WTC11 (cell line): Measurements from ENCODE around the gene ADCY5. TPM values are rescaled to one million over a fixed set of nuclear protein-coding genes. Genes with fewer than 3 reads are reported as not detected.

ENCODE experiments used
- ATAC-seq: fragments of 200-7000 bp; cut with Tn5 transposase; 2 replicates; pipeline ENCODE4 v1.10.0; 2021; ENCODE audit warnings: mild to moderate bottlenecking, moderate library complexity
- CTCF ChIA-PET: fragments of 300-600 bp; sonication (Branson Sonifier 250); formaldehyde crosslinking; loops from one replicate; lab custom pipeline; 2021; ENCODE audit warnings: antibody characterized with exemption; lab: Charles Lee
- POLR2A ChIA-PET: fragments of 350-600 bp; sonication (Branson Sonifier 250); formaldehyde crosslinking; loops from one replicate; lab custom pipeline; 2021; ENCODE audit warnings: antibody characterized with exemption; lab: Charles Lee
- DNase-seq: peaks from one replicate; pipeline ENCODE4 v3.0.0; 2021; ENCODE audit warnings: low spot score
- H3K27ac Mint-ChIP-seq: 2 replicates; pipeline ENCODE4 v1.8.0; 2021; ENCODE audit warnings: mixed read lengths
- H3K27me3 Mint-ChIP-seq: 2 replicates; pipeline ENCODE4 v1.8.0; 2021; ENCODE audit warnings: low read depth, mild to moderate bottlenecking, moderate library complexity, mixed read lengths
- H3K36me3 Mint-ChIP-seq: 2 replicates; pipeline ENCODE4 v1.8.0; 2021; ENCODE audit warnings: mixed read lengths
- H3K4me1 Mint-ChIP-seq: 2 replicates; pipeline ENCODE4 v1.8.0; 2022; ENCODE audit warnings: mixed read lengths
- H3K4me3 Mint-ChIP-seq: 2 replicates; pipeline ENCODE4 v1.8.0; 2021; ENCODE audit warnings: mild to moderate bottlenecking, moderate library complexity, mixed read lengths
- H3K9me3 Mint-ChIP-seq: 2 replicates; pipeline ENCODE4 v1.8.0; 2021; ENCODE audit warnings: mixed read lengths
- CBFB ChIP-seq: sonication (generic); formaldehyde crosslinking; IDR thresholded peaks from 2 replicates; pipeline ENCODE4 v1.8.1; 2022; ENCODE audit warnings: mild to moderate bottlenecking, low read depth, missing genetic modification reagents
- CREM ChIP-seq: sonication (generic); formaldehyde crosslinking; IDR thresholded peaks from 2 replicates; pipeline ENCODE4 v1.8.1; 2022; ENCODE audit warnings: mild to moderate bottlenecking, missing genetic modification reagents, moderate library complexity
- FOXK1 ChIP-seq: sonication (generic); formaldehyde crosslinking; IDR thresholded peaks from 2 replicates; pipeline ENCODE4 v1.8.0; 2022; ENCODE audit warnings: mild to moderate bottlenecking, moderate library complexity, missing genetic modification reagents
- FOXP1 ChIP-seq: sonication (generic); formaldehyde crosslinking; IDR thresholded peaks from 2 replicates; pipeline ENCODE4 v1.8.0; 2022; ENCODE audit warnings: missing genetic modification reagents, mild to moderate bottlenecking, moderate library complexity, borderline replicate concordance
- HMGA2 ChIP-seq: fragments of 250-450 bp; sonication (Bioruptor Pico); IDR thresholded peaks from 2 replicates; pipeline ENCODE4 v1.4.0; 2021; ENCODE audit warnings: mild to moderate bottlenecking, moderate library complexity
- NR1H2 ChIP-seq: sonication (generic); formaldehyde crosslinking; IDR thresholded peaks from 2 replicates; pipeline ENCODE4 v1.9.0; 2021; ENCODE audit warnings: mild to moderate bottlenecking, moderate library complexity, missing genetic modification reagents
- TEAD4 ChIP-seq: sonication (generic); formaldehyde crosslinking; IDR thresholded peaks from 2 replicates; pipeline ENCODE4 v1.8.0; 2022; ENCODE audit warnings: mild to moderate bottlenecking, missing genetic modification reagents
- TP53 ChIP-seq: sonication (generic); formaldehyde crosslinking; IDR thresholded peaks from 2 replicates; pipeline ENCODE4 v1.8.1; 2023; ENCODE audit warnings: mild to moderate bottlenecking, missing genetic modification reagents
- ZMAT4 ChIP-seq: fragments of 250-450 bp; sonication (Bioruptor Pico); IDR thresholded peaks from 2 replicates; pipeline ENCODE4 v1.9.0; 2021; ENCODE audit warnings: mild to moderate bottlenecking
- ZNF263 ChIP-seq: sonication (generic); formaldehyde crosslinking; IDR thresholded peaks from 2 replicates; pipeline ENCODE4 v1.8.1; 2022; ENCODE audit warnings: low read depth, mild to moderate bottlenecking, moderate library complexity, missing genetic modification reagents
- ZNF396 ChIP-seq: fragments of 250-450 bp; sonication (Bioruptor Pico); IDR thresholded peaks from 2 replicates; pipeline ENCODE4 v1.8.0; 2021; ENCODE audit warnings: mild to moderate bottlenecking, moderate library complexity, borderline replicate concordance
- ZNF416 ChIP-seq: fragments of 250-450 bp; sonication (Bioruptor Pico); IDR thresholded peaks from 2 replicates; pipeline ENCODE4 v1.9.0; 2021; ENCODE audit warnings: mild to moderate bottlenecking, inconsistent platforms
- ZNF423 ChIP-seq: fragments of 250-450 bp; sonication (Bioruptor Pico); IDR thresholded peaks from 2 replicates; pipeline ENCODE4 v2.1.2; 2022; ENCODE audit warnings: mild to moderate bottlenecking, moderate library complexity
- total RNA-seq: library from RNA; stranded (reverse); gene quantifications from 3 replicates; pipeline ENCODE4 v1.2.3, GENCODE V29; 2021
- TF ChIP-seq, protein P1 (sequence below): fragments of 250-450 bp; sonication (Bioruptor Pico); IDR thresholded peaks from 2 replicates; pipeline ENCODE4 v1.9.0; 2021; ENCODE audit warnings: mild to moderate bottlenecking
- TF ChIP-seq, protein P2 (sequence below): sonication (generic); formaldehyde crosslinking; IDR thresholded peaks from 2 replicates; pipeline ENCODE4 v1.8.1; 2022; ENCODE audit warnings: low read depth, mild to moderate bottlenecking, moderate library complexity, missing genetic modification reagents, borderline replicate concordance
- TF ChIP-seq, protein P3 (sequence below): sonication (generic); formaldehyde crosslinking; IDR thresholded peaks from 2 replicates; pipeline ENCODE4 v1.8.1; 2022; ENCODE audit warnings: missing genetic modification reagents, borderline replicate concordance

Gene ADCY5
- total RNA-seq, 1 experiment from 2014 or later = 23.5 TPM

DNA sequence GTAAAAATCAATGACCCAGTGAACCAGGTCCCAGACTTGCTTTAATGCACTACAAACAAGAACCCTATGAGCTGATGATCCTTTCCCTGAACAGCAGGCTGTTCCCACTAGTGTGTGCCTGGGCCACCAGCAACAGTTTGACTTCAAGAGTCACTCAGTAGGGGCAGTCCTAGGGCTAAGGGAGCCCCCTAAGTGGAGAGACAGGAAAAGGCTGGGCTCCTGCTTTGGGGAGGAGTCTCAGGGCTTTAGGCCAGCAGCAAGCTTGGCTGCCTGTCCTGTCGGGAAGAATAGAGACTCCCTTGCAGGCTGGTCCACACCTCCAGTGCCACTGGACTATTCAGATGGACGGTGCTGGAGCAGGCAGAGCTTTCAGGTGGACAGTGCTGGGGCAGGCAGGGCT, 29.4 kb upstream of the ADCY5 start:
- ChIA-PET POLR2A (no interaction called here), CTCF (interaction anchor here (0.7 to 1.6 kb wide), 3 partner anchors 11 to 113 kb away, joined by 4 to 7 read pairs (median 7); partner anchors contain the start of gene ADCY5)
- 0 out of 2 replicates have a peak, but pooled peaks cover 3% of the 10 kb centered on the region for H3K4me1 Mint-ChIP-seq
- no peaks in the 10 kb centered on the region; the same call in 1 of the 2 replicates for H3K27me3 Mint-ChIP-seq
- H3K27ac Mint-ChIP-seq = no peak overlapping the region
- H3K4me3 Mint-ChIP-seq = no peak overlapping the region
- TF ChIP-seq ZNF396 (CRISPR knock-in tag) (no peak), FOXP1 (CRISPR knock-in tag) (no peak), ZNF263 (CRISPR knock-in tag) (no peak), ZNF416 (CRISPR knock-in tag) (no peak)
- TF ChIP-seq, protein P1, sequence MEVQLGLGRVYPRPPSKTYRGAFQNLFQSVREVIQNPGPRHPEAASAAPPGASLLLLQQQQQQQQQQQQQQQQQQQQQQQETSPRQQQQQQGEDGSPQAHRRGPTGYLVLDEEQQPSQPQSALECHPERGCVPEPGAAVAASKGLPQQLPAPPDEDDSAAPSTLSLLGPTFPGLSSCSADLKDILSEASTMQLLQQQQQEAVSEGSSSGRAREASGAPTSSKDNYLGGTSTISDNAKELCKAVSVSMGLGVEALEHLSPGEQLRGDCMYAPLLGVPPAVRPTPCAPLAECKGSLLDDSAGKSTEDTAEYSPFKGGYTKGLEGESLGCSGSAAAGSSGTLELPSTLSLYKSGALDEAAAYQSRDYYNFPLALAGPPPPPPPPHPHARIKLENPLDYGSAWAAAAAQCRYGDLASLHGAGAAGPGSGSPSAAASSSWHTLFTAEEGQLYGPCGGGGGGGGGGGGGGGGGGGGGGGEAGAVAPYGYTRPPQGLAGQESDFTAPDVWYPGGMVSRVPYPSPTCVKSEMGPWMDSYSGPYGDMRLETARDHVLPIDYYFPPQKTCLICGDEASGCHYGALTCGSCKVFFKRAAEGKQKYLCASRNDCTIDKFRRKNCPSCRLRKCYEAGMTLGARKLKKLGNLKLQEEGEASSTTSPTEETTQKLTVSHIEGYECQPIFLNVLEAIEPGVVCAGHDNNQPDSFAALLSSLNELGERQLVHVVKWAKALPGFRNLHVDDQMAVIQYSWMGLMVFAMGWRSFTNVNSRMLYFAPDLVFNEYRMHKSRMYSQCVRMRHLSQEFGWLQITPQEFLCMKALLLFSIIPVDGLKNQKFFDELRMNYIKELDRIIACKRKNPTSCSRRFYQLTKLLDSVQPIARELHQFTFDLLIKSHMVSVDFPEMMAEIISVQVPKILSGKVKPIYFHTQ = no peak
- ATAC-seq (peak; percentile 74), DNase-seq (no peak)
- no peaks in the 10 kb centered on the region for H3K36me3 Mint-ChIP-seq
- no peaks in the 10 kb centered on the region for H3K9me3 Mint-ChIP-seq

GRCh38 chr3:123476967-123477750, 28.3 kb upstream of the ADCY5 start:
- ATAC-seq (no peak), DNase-seq (no peak)
- Mint-ChIP-seq H3K4me1 (0 out of 2 replicates have a peak, but pooled peaks cover 3% of the 10 kb centered on the region), H3K27me3 (no peaks in the 10 kb centered on the region; the same call in 1 of the 2 replicates), H3K4me3 (no peak overlapping the region), H3K27ac (no peak overlapping the region), H3K9me3 (no peaks in the 10 kb centered on the region)
- ChIA-PET POLR2A (interaction anchor here (0.6 kb wide), 1 partner anchor 27 kb away, joined by 3 read pairs; no protein-coding TSS in a partner anchor), CTCF (interaction anchor here (0.8 to 1.6 kb wide), 3 partner anchors 12 to 191 kb away, joined by 3 to 7 read pairs (median 7); no protein-coding TSS in a partner anchor)
- no peak for TF ChIP-seq ZNF263 (CRISPR knock-in tag)
- no peak for TF ChIP-seq TP53 (CRISPR knock-in tag)
- no peak for TF ChIP-seq HMGA2
- TF ChIP-seq ZNF423 (CRISPR knock-in tag) = no peak
- TF ChIP-seq TEAD4 (CRISPR knock-in tag) = no peak
- TF ChIP-seq, protein P2, sequence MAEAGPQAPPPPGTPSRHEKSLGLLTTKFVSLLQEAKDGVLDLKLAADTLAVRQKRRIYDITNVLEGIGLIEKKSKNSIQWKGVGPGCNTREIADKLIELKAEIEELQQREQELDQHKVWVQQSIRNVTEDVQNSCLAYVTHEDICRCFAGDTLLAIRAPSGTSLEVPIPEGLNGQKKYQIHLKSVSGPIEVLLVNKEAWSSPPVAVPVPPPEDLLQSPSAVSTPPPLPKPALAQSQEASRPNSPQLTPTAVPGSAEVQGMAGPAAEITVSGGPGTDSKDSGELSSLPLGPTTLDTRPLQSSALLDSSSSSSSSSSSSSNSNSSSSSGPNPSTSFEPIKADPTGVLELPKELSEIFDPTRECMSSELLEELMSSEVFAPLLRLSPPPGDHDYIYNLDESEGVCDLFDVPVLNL (CRISPR knock-in tag) = no peak
- TF ChIP-seq, protein P3, sequence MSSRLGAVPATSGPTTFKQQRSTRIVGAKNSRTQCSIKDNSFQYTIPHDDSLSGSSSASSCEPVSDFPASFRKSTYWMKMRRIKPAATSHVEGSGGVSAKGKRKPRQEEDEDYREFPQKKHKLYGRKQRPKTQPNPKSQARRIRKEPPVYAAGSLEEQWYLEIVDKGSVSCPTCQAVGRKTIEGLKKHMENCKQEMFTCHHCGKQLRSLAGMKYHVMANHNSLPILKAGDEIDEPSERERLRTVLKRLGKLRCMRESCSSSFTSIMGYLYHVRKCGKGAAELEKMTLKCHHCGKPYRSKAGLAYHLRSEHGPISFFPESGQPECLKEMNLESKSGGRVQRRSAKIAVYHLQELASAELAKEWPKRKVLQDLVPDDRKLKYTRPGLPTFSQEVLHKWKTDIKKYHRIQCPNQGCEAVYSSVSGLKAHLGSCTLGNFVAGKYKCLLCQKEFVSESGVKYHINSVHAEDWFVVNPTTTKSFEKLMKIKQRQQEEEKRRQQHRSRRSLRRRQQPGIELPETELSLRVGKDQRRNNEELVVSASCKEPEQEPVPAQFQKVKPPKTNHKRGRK (CRISPR knock-in tag) = no peak
- TF ChIP-seq ZNF396 (CRISPR knock-in tag) = no peak
- no peak for TF ChIP-seq NR1H2 (CRISPR knock-in tag)
- no peak for TF ChIP-seq CREM
- no peak for TF ChIP-seq CBFB
- no peak for TF ChIP-seq FOXK1 (CRISPR knock-in tag)
- no peak for TF ChIP-seq ZMAT4 (CRISPR knock-in tag)
- TF ChIP-seq, all 79 proteins: peak for 0
- no peaks in the 10 kb centered on the region for H3K36me3 Mint-ChIP-seq
